HT-29 (cell line): Measurements from ENCODE around the gene PCGF3. TPM values are rescaled to one million over a fixed set of nuclear protein-coding genes. Genes with fewer than 3 reads are reported as not detected.
"Not testable (repeated sequence)": the region's sequence is repeated elsewhere in the genome, so short reads cannot be mapped to it uniquely, and the experiment has no call there.

Experiments used
- DNase-seq: peaks from one replicate; pipeline ENCODE4 v3.0.0-alpha.2; 2015; ENCODE audit warnings: low spot score
- total RNA-seq: library from RNA; depleted of rRNA; stranded (reverse); fragments of >200 nt; shearing (Covaris generic); gene quantifications from 2 replicates; pipeline ENCODE4 v1.2.3, GENCODE V29; 2014

PCGF3 gene
- total RNA-seq, 1 experiment from 2014 or later = 64.9 TPM

DNA sequence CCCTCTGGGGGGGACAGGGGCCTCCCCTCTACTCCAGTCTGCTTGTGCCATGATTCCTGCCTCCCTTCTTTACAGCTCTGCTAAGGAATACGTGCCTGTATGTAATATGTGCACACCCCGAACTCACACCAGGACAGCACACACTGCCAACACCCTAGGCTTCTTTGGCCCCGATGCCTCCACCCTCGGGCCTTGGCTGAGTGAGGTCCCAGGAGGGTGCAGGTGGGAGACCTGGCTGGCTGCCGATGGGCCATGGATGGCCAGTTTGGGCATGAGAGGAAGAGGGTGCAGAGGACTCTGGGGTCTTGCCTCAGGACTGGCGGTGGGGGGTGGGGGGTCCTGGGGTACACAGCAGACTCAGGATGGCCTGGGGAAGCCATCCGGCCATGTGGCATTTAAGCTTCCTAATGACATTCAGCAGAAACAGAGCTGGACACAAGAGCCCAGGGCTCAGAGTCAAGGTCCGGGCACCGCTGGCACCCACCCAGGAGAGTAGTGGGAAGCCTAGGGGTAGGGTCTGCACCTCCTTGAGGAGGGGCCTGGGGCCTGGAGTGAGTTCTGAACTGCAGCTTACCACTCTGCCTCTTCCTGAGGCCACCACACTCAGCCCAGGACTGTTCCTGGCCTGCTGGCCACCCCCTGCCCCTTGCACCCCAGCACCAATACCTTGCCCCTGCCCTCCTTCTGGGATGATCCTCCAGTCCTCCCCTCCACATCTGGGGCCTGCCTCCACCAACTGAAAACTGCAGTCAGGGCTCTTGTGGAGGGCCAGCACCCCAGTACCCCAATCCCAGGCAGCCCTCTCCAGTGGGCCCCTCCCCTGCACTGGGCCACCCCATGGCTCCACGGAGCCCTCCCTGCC is 2.1 kb upstream of the PCGF3 start:
- no peak for DNase-seq

DNA sequence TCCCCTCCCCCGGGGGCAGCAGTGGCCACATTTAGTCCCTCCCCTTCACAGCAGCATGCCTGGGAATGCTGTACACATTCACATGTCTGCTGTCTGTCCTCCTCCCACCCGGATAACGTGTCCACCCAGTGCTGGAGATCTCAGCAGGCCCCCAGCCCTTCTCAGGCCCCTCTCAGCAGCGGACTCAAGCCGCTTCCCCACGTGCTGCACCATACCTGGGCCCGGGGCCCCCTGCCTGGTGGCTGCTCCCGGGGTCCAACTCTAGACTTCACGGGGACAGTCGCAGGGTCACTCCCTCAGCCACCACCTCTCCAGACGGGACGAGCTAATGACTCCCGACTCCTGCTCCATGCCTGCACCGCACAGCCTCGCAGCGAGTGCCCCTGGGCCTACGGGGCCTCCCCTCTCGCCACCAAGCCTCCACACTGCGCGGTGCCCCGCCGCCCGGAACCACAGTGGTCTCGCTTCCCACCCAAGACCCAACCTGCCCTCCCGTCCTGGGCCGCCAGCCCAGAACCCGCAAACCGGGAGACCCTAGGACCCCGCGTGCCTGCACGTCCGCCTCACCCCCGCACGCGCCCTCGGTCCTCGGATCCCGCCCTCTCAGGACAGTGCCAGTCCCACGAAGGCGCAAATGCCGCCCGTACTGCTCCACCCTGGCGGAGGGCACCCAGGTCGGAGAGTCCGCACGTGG is 1.3 kb upstream of the PCGF3 start:
- no peak for DNase-seq

DNA sequence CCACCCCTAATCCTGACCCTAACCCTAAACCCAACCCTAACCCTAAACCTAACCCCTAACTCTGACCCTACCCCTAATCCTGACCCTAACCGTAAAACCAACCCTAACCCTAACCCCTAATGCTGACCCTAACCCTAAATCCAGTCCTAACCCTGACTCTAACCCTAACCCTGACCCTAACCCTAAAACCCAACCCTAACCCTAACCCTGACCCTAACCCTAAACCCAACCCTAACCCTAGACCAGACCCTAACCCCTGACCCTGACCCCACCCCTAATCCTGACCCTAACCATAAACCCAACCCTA is 708 bp upstream of the PCGF3 start:
- no peak for DNase-seq

DNA sequence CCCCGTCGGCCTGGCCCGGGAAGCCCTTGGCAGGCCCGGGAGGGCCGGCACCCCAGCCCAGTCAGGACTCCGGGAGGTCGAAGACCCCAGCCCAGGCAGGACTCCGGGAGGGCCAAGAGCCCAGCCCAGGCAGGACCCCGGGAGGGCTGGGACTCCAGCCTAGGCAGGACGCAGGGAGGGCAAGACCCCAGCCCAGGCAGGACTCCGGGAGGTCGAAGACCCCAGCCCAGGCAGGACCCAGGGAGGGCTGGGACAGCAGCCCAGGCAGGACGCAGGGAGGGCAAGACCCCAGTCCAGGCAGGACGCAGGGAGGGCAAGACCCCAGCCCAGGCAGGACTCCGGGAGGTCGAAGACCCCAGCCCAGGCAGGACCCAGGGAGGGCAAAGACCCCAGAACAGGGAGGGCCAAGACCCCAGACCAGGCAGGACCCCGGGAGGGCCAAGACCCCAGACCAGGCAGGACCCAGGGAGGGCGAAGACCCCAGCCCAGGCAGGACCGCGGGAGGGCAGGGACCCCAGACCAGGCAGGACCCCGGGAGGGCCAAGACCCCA is 526 bp downstream of the PCGF3 start:
- not testable (repeated sequence) for DNase-seq

DNA sequence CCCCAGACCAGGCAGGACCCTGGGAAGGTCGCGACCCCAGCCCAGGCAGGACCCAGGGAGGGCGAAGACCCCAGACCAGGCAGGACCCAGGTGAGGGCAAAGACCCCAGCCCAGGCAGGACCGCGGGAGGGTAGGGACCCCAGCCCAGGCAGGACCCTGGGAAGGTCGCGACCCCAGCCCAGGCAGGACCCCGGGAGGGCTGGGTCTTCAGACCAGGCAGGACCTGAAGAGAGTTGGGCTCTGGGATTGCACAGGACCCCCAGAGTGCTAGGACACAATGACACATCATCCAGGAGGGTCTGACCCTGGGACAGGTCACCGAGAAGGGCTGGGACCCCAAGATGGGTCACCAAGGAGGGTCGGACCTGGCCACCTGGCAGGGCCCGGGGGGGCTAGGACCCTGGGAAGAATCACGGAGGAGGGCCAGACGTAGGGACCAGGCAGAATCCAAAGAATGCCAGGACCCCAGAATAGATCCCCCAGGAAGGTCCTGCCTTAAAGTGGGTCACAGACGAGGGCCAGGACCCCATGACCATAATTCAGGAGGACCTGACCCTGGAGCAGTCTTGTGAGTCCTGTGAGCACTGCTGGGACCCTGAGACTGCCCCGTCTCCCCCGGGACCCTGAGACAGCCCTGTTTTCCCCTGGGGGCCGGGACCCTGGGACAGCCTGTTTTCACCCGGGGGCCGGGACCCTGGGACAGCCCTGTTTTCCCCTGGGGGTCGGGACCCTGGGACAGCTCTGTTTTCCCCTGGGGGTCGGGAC is 1.4 kb downstream of the PCGF3 start:
- DNase-seq = no peak

DNA sequence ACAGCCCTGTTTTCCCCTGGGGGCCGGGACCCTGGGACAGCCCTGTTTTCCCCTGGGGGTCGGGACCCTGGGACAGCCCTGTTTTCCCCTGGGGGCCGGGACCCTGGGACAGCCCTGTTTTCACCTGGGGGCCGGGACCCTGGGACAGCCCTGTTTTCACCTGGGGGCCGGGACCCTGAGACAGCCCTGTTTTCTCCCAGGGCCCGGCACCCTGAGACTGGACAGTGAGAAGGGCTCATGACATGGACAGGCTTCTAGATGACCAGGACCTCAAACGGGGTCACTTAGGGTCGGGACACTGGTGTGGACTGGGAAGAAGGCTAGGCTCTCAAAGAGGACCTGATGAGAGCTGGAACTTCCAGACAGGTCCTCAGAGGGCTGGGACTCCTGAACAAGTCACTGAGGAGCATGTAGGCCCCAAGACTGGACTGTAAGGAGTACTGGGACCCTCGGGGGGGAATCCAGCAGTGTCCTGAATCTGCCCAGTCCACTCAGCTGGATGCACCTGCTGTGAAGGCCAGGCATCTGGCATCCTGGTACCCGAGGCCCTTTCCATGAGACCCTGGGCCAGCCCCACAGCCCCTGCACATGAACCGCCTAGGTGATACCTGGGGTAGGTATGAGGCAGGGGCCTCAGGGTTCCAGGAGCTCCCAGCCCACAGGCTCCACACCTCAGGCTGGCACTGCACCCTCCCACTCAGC is 2.4 kb downstream of the PCGF3 start:
- DNase-seq = no peak

DNA sequence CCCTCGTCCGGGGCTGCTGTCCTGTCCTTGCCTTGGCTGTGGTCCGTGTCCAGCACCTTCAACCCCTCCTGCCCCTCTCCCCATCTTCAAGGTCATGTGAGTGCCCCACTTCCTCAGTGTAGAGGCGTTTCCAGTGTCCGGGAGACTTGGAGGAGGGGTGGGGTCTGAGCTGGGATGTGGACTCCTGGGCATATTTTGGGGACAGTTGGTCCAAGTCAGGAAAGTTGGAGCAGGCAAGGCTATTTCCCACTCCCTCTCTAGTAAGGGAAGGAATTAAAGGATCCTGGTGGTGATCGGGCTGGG is 3.0 kb downstream of the PCGF3 start:
- no peak for DNase-seq

DNA sequence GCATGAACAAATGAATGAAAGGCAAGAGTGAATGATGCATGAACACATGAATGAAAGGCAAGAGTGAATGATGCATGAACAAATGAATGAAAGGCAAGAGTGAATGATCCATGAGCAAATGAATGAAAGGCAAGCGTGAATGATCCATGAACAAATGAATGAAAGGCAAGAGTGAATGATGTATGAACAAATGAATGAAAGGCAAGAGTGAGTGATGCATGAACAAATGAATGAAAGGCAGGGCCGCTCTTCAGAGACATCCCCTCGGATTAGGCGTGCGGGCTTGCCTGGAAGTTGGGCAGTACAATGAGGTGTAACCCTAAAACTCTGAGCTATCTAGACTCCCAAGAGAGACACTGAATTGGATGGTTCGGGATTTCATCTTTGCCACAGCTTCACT is 3.7 kb downstream of the PCGF3 start:
- no peak for DNase-seq

DNA sequence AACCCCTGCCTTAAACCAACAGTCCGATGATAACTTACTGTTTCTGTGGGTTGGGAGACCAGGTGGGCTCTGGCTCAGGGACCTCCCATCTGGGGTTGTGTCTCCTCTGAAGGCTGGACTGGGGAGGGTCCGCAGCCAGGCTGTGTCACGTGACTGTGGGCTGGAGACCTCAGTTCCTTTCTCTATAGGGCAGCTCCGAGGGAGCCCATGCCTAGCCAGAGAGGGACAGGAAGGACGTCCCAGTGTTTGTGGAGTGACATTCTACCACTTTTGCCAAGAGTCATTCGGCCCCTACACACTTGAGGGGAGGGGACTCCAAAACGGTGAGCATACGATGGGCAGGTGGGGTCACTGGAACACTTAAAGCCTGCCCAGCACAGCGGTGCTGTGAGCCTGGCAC is 4.5 kb downstream of the PCGF3 start:
- DNase-seq = no peak

DNA sequence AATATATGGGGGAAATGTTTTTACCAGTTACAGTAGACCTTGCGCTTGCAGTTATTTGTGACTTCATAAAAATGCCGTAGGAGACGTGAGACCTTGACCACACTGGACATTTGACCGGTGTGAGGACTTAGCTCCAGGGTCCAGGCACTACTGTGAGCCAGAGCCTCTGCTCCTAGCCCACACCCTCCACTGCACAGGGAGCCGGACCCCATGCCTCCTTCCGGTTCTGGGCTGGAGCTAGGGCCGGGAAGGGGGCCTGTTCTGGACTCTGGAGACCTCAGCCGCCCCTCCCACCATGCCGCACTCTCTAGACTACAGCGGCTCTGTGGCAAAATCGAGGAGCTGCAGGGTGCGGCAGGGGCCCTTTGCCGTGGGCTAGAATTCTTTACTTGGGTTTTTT is 5.3 kb downstream of the PCGF3 start:
- DNase-seq = no peak

DNA sequence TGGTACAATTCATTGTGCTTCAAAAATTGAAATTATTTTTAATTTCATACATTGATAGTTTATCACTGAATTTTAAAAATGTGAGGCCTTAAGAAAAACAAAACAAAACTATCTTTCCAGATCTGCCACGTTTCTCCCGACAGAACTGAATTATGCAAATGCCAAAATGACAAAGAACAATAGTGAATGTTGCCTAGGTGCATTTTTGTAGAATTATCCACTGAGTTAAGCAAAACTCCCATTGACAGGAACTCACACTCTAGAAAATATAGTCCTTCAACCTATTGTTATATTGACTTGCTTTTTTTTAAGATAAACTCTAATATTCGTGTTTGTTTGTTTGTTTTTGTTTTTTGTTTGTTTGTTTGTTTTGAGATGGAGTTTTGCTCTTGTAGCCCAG is 6.5 kb downstream of the PCGF3 start:
- no peak for DNase-seq

DNA sequence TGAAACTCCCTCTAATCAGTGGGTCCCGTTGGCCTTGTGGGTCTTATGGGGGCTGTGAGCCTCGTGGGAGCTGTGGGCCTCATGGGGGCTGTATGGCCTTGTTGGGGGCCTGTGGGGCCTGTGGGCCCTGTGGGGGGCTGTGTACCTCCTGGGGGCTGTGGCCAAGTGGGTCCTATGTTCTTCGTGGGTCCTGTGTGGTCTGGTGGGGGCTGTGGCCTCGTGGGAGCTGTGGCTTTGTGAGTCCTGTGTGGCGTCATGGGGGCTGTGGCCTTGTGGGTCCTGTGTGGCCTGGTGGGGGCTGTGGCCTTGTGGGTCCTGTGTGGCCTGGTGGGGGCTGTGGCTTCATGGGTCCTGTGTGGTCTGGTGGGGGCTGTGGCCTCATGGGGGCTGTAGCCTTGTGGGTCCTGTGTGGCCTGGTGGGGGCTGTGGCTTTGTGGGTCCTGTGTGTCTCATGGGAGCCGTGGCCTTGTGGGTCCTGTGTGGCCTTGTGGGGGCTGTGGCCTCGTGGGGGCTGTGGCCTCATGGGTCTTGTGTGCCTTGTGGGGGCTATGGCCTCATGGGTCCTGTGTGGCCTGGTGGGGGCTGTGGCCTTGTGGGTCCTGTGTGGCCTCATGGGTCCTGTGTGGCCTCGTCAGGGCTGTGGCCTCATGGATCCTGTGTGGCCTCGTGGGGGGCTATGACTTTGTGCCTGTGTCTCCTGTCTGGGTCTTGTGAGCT is 7.4 kb downstream of the PCGF3 start:
- no peak for DNase-seq

DNA sequence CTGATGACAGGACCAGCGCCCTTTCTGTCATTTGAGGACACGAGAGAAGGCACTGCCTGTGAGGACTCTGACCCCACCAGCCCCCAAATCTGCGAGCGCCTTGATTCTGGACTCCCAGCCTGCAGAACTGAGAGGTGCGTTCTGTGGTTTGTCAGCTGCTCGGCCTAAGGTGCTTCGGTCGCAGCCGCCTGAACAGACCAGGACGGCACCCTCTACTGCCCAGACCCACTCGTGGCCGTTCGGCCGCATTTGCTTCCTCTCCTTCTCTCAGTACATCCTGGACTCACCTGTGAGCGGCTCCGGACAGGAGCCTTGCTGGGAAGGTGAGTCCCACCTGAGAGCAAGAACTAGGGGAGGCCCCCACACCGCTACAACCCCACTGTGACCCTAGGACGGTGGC is 8.5 kb downstream of the PCGF3 start:
- DNase-seq = no peak

DNA sequence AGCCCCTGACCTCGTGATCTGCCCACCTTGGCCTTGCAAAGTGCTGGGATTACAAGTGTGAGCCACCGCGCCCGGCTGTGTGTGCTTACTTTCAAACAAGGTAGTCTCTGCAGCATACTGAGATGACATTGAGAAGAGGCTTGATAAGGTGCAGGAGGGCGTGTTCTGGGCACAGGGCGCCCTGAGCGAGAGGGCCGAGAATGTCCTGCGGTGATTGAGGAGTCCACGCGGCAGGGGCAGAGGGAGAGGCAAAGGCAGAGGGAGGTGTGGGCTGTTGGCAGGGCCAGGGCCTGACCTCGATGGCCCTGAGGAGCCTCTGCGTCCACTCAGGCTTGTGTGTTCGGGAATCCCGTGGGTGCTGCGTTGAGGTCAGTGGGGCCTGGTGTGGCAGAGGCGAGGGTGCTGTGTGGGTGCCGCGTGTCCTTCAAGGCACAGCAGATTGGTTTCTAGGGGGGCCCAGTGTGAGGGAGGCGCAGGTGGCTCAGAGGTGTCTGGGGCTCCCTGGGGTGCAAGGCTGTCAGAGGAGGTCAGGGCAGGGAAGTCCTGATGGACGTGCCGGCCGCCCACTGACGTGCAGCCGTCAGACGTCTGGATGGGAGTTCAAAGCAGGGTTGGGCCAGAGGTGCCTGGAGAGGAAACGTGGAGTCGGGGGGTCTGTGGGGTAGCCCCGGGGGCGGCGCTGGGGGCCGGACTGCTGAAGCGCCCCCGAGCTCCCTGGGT is 12.1 kb downstream of the PCGF3 start:
- DNase-seq = no peak

DNA sequence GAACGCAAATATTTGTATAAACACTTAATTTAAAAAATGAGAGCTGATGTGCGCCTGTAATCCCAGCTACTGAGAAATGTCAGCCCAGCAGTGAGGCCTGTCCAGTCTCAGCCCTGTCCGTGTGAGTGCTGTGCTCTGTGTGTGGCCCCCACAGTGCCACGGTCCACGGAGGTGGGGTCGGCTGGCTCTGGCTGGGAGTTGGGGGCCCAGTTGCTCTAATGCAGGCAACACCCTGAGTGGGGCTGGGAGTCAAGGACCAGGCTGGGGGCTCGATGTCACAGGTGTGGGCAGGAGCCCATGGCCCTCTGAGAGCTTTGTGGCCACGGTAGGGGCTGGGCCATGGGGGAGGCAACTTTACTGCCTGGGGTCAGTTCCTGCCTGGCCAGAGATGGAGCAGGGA is 12.8 kb downstream of the PCGF3 start:
- no peak for DNase-seq

DNA sequence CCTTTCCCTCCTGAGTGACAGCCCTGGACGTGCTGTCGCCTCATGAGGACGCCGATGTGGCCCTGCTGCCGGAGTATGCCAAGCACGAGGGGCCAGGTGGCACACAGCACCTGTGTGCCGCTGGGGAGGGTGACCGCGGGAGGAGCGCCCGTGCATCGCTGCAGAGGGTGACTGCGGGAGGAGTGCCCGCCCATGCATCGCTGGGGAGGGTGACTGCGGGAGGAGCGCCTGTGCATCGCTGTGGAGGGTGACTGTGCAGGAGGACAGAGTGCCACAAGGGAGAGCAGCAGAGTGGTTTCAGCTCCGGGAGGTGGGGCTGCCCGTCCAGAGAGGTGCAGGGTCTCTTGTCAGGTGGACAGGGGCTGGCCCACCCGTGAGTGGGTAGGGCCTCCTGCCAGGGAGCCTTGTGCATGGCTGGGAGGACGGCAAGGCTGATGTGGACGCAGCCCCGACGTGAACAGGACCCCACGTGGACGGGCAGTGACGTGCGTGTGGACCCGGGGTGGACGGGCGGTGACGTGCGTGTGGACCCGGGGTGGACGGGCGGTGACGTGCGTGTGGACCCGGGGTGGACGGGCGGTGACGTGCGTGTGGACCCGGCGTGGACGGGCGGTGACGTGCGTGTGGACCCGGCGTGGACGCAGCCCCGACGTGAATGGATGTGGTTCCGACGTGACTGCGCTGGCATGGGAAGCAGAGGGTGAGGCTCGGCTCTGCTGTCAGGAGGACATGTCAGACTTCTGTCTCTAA is 14.7 kb downstream of the PCGF3 start:
- no peak for DNase-seq

DNA sequence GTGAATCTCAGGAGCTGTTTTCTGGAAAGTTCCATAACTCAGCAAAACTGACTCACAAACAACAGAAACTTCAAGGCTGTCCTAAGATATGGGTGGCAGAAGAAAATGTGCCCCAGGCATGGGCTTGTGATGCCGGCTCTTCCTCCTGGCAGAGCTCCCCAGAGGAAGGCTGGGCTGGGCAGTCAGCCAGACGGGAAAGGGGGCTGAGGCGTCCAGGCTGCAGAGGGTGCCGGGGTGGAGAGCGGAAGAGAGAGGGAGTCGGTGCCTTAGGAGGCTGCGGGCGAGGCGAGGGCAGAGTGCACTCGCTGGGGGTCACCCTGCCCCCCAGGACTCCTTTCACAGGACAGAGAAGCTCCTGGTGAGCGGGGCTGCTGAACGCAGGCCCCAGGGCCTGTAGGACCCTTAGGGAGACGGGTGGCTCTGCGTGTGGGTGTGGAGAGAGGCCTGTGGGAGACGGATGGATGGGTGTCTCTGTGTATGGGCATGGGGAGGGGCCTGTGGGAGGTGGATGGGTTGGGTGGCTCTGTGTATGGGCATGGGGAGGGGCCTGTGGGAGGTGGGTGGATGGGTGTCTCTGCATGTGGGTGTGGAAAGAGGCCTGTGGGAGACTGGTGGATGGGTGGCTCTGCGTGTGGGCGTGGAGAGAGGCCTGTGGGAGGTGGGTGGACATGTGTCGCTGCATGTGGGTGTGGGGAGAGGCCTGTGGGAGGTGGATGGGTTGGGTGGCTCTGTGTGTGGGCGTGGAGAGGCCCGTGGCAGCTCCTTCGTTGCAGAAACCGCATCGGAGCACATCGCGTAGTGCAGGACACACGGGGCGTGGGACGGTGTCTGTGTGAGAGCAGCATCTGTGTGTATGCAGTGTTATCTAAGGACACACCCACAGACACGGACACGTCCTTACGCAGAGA is 15.9 kb downstream of the PCGF3 start:
- DNase-seq = no peak

DNA sequence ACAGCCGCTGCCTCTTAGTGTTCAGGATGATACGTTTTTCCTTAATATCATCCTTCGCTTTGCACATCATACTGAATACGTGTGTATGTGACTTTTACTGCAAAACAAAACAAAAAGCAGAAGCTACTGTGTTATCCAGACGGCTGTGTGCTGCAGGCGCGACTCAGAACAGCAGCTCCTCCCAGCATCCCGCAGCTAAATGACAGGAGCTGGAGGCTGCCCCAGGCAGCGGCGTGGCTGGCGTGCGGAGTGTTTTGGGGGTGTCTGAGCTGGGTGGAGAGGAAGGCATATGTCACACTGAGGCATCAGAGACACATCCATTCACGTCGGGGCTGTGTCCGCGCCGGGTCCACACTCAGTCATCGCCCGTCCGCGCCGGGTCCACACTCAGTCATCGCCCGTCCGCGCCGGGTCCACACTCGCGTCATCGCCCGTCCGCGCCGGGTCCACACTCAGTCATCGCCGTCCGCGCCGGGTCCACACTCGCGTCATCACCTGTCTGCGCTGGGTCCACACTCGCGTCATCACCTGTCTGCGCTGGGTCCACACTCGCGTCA is 16.6 kb downstream of the PCGF3 start:
- no peak for DNase-seq
